Esophagus (tissue), 2 donors: ENCODE measurements around the gene OSBPL9. TPM values are rescaled to one million over a fixed set of nuclear protein-coding genes. Genes with fewer than 3 reads are reported as not detected.

Experiments
- H3K27ac ChIP-seq, 2 donors: one replicate each; pipeline ENCODE4 v1.5.1; 2013; ENCODE audit warnings: low read depth in 2 of 2, mild to moderate bottlenecking in 2 of 2, inconsistent platforms in 1 of 2, low read length in 1 of 2, moderate library complexity in 1 of 2
- H3K27me3 ChIP-seq, 2 donors: one replicate each; pipeline ENCODE4 v1.6.1; 2013; ENCODE audit warnings: low read length in 2 of 2, control low read depth in 1 of 2, mild to moderate bottlenecking in 1 of 2; ENCODE audit not compliant: insufficient read depth in 2 of 2, control insufficient read depth in 1 of 2
- H3K36me3 ChIP-seq, 2 donors: one replicate each; pipeline ENCODE4 v1.6.1; 2013; ENCODE audit warnings: low read length in 1 of 2; ENCODE audit not compliant: control insufficient read depth in 2 of 2, insufficient read depth in 2 of 2
- H3K4me1 ChIP-seq, 2 donors: one replicate each; pipeline ENCODE4 v1.6.1; 2013; ENCODE audit warnings: low read length in 1 of 2; ENCODE audit not compliant: control insufficient read depth in 2 of 2, insufficient read depth in 2 of 2
- H3K4me3 ChIP-seq, 2 donors: one replicate each; pipeline ENCODE4 v1.5.1; 2013; ENCODE audit warnings: low read length in 2 of 2, mild to moderate bottlenecking in 2 of 2, low read depth in 1 of 2, moderate library complexity in 1 of 2
- H3K9me3 ChIP-seq, 2 donors: one replicate each; pipeline ENCODE4 v1.6.1; 2013; ENCODE audit warnings: mild to moderate bottlenecking in 2 of 2, low read depth in 1 of 2, low read length in 1 of 2, moderate library complexity in 1 of 2; ENCODE audit not compliant: control insufficient read depth in 2 of 2, insufficient read depth in 1 of 2
- WGBS, 2 donors: extraction: QIAGEN DNeasy Blood & Tissue Kit; methylation state at CpG; one replicate each; pipeline ENCODE4 v1.1.7; 2013; 5-methylcytosine and 5-hydroxymethylcytosine counted together
- polyA plus RNA-seq, 2 donors: library from polyadenylated mRNA; stranded (reverse); fragments of 200-250 nt; gene quantifications; one replicate each; pipeline ENCODE4 v1.2.3, GENCODE V29; 2013
- donor health status: healthy with polysubstance abuse.
- donor health status: Bipolar disorder and iron deficiency.

Gene OSBPL9
- polyA plus RNA-seq, 2 donors: 17.5 to 26.0 TPM

DNA sequence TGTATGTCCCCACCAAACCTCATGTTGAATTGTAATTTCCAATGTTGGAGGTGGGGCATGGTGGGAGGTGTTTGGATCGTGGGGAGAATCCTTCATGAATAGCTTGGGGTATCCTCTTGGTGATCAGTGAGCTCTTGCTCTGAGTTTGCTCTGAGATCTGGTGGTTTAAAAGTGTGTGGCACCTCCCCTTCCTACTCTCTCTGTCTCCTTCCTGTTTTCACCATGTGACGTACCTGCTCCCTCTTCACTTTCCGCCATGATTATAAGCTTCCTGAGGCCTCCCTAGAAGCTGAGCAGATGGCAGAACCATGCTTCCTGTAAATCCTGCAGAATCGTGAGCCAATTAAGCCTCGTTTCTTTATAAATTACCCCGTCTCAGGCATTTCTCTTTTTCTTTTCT, 40.0 kb upstream of the OSBPL9 start:
- Histone ChIP-seq H3K9me3 (no peaks in the 10 kb centered on the region), H3K4me3 (no peak overlapping the region), H3K27ac (no peak overlapping the region), H3K4me1 (no peaks in the 10 kb centered on the region), H3K27me3 (no peaks in the 10 kb centered on the region), H3K36me3 (no peaks in the 10 kb centered on the region)
- WGBS, 2 donors: 91 to 95% methylated on average over 6 of the region's 6 CpGs

DNA sequence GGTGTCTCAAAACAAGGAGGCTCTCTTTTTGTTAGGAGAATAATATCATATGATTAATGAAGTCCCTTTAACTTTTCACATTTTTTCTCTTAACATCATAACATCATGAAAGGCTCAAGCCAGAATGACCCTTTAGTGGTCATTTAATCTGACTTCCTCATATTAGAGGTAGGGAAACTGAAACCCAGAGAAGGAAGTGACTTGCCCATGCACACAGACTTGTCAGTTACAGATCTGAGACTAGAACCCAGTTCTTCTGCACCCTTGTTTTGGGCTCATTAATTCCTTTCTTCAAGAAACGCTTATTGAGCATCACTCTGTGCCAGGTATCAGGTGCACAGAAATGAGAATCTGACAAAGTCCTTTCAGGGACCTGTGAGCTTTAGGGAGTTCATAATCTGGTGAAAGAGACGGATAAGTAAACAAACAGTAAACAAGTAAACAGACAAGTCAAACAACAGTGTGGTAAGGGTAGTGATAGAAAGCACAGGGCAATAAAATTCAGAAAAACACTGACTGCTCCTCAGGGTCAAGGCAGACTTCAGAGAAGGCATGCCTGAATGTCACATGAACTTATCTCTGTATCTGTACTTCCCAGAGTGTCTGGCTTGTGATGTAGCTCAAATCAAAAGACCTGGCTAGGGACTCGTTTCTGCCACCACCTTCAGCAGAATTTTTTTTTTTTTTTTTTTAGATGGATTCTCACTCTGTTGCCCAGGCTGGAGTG, 38.3 kb upstream of the OSBPL9 start:
- no peaks in the 10 kb centered on the region for H3K27me3 ChIP-seq
- no peaks in the 10 kb centered on the region for H3K36me3 ChIP-seq
- WGBS, 2 donors: 66 to 73% methylated on average over 3 of the region's 3 CpGs
- H3K9me3 ChIP-seq: no peaks in the 10 kb centered on the region
- no peak overlapping the region for H3K27ac ChIP-seq
- no peak overlapping the region for H3K4me3 ChIP-seq
- no peaks in the 10 kb centered on the region for H3K4me1 ChIP-seq

DNA sequence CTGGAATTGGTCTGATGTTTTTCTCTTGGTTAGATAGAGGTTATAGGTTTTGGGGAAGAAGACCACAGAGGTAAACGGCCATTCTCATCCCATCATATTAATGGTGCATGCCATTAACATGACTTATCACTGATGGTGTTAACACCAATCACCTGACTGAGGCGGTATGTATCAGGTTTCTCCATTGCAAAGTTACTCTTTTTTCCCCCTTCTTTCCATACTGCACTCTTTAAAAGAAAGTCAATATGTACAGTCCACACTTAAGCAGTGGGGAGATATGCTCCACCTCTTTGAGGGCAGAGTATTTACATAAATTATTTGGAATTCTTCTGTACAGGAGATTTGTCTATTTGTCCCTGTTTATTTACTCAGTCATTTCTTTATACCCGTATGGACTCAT, 35.7 kb upstream of the OSBPL9 start:
- H3K27ac ChIP-seq: no peak overlapping the region
- H3K4me3 ChIP-seq: no peak overlapping the region
- H3K9me3 ChIP-seq: no peaks in the 10 kb centered on the region
- WGBS, 2 donors: 68 to 76% methylated on average over 3 of the region's 3 CpGs
- no peaks in the 10 kb centered on the region for H3K4me1 ChIP-seq
- H3K36me3 ChIP-seq: no peaks in the 10 kb centered on the region
- no peaks in the 10 kb centered on the region for H3K27me3 ChIP-seq

DNA sequence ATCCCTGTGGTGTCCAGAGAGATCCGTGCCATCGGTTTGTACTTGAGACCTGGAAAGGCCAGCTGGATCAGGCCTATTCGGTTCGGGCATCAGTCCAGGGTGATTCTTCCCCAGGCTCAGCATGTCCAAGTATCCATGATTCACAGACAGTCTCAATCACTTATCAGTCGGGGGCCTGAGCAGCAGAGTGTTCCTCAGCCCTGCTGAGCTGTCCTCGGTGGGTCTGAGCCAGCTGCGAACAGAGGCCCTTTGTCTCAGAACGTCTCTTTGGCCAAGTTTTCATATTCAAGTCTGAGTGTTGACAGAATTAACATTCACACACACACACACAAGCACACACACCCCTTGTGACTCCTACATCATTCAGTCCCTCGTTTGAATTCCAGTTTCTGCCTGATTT, 33.4 kb upstream of the OSBPL9 start:
- Histone ChIP-seq H3K27ac (no peak overlapping the region), H3K27me3 (no peaks in the 10 kb centered on the region), H3K4me1 (no peaks in the 10 kb centered on the region), H3K4me3 (no peak overlapping the region), H3K36me3 (no peaks in the 10 kb centered on the region), H3K9me3 (no peaks in the 10 kb centered on the region)
- 58 to 62% methylated on average over 9 of the region's 9 CpGs for WGBS, 2 donors

DNA sequence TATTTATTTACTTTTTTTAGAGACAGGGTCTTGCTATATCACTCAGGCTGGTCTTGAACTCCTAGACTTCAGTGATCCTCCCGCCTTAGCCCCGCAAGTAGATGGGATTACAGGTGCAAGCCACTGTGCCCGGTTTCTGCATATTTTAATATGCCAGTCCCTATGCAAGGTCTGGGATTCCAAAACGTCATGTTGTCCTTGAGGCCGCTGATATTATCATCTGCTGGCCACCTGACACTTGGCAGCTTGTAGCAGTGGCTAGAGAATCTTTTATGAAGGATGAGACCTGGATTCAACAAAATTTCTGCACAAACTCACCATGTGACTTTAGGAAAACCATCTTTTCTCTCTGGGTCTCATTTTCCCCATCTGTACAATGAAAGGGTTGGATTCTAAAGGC, 32.9 kb upstream of the OSBPL9 start:
- no peaks in the 10 kb centered on the region for H3K9me3 ChIP-seq
- no peak overlapping the region for H3K27ac ChIP-seq
- H3K27me3 ChIP-seq: no peaks in the 10 kb centered on the region
- H3K36me3 ChIP-seq: no peaks in the 10 kb centered on the region
- no peaks in the 10 kb centered on the region for H3K4me1 ChIP-seq
- H3K4me3 ChIP-seq: no peak overlapping the region
- 91 to 93% methylated on average over 5 of the region's 5 CpGs for WGBS, 2 donors

DNA sequence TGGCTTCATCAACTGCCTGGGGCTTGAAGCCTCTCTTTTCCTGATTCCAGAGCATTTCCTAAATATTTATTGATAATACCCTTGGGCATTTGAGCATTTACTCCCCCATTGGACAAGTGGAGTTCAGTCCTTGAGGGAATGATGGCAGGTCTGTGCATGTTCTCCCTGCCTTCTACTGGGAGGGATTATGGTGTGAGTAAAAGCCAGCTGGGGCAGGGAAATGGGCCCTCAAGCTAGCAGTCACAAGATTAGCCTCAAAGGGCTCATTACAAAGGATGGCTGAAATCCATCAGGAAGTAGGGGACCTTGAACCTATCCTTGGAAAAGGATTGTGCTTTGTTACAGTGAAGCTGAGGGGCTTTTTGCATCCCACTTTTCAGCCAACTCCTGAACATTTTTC, 24.2 kb upstream of the OSBPL9 start:
- no peaks in the 10 kb centered on the region for H3K4me1 ChIP-seq
- H3K27me3 ChIP-seq: no peaks in the 10 kb centered on the region
- no peaks in the 10 kb centered on the region for H3K9me3 ChIP-seq
- no peaks in the 10 kb centered on the region for H3K36me3 ChIP-seq
- H3K27ac ChIP-seq: no peak overlapping the region
- no peak overlapping the region for H3K4me3 ChIP-seq

DNA sequence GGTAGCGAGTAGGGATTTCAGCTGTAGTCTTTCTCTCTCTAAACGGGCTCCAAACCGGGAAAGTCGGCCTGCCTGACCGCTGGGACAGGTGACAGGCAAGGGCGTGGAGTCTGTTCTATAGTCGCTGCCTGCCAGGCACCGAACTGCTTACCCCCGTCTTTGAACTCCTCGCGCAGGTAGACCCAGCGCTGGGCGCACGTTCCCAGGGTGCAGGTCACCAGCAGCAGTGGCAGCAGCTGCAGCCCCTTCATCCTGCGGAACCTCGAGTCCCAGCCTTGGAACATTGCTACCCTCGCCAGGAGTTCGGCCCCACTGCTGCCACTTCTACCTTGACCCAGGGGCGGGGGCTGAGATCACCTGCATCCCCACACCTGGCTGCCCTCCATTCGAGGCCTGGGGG, 22.2 kb upstream of the OSBPL9 start:
- 89 to 90% methylated on average over 20 of the region's 20 CpGs for WGBS, 2 donors
- H3K4me3 ChIP-seq: no peak overlapping the region
- no peaks in the 10 kb centered on the region for H3K27me3 ChIP-seq
- H3K4me1 ChIP-seq: no peaks in the 10 kb centered on the region
- no peak overlapping the region for H3K27ac ChIP-seq
- no peaks in the 10 kb centered on the region for H3K36me3 ChIP-seq
- no peaks in the 10 kb centered on the region for H3K9me3 ChIP-seq

DNA sequence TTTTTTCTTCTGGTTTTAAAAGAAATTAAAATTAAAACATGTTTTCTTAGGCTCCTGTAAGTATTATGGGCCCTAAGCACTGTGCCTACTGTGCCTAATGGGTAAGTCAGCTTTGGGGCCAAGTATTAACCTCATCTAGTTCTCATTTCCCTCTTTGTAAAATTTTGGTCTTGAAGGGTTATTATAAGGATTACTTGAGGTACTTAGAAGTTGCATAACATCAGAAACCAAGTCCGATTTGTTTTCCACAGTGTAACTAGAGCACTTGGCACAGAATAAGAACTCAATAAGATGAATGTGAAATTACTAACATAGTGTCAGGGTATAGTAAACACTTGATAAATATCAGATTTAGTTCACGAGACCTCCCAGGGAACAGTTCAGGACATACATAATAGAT, 16.4 kb upstream of the OSBPL9 start:
- Histone ChIP-seq H3K9me3 (no peaks in the 10 kb centered on the region), H3K4me3 (no peak overlapping the region), H3K36me3 (no peaks in the 10 kb centered on the region), H3K27ac (no peak overlapping the region), H3K27me3 (no peaks in the 10 kb centered on the region), H3K4me1 (no peaks in the 10 kb centered on the region)
- WGBS, 2 donors: 63 to 64% methylated on average over 2 of the region's 2 CpGs

DNA sequence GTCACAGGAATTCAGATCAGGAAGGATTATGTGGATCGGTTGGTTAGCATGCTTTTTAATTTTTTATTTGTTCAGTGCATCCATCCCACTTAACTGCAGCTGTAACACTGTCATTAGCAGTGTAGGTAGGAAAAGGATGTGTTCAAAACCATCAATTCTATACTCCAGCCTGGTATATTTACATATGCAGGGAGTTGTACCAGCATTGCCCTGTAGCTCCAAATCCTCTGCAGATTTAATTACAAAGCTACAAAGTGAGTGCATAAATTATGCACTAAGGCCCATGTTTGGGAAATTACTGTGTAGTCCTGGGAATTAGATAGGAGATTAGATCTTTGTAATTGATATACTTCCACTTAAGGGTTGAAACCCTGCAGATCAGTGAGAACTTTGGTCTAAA, 15.9 kb upstream of the OSBPL9 start:
- Histone ChIP-seq H3K4me3 (no peak overlapping the region), H3K4me1 (no peaks in the 10 kb centered on the region), H3K27me3 (no peaks in the 10 kb centered on the region), H3K27ac (no peak overlapping the region), H3K9me3 (no peaks in the 10 kb centered on the region), H3K36me3 (no peaks in the 10 kb centered on the region)
- 49 to 60% methylated on average over 1 of the region's 1 CpG for WGBS, 2 donors

DNA sequence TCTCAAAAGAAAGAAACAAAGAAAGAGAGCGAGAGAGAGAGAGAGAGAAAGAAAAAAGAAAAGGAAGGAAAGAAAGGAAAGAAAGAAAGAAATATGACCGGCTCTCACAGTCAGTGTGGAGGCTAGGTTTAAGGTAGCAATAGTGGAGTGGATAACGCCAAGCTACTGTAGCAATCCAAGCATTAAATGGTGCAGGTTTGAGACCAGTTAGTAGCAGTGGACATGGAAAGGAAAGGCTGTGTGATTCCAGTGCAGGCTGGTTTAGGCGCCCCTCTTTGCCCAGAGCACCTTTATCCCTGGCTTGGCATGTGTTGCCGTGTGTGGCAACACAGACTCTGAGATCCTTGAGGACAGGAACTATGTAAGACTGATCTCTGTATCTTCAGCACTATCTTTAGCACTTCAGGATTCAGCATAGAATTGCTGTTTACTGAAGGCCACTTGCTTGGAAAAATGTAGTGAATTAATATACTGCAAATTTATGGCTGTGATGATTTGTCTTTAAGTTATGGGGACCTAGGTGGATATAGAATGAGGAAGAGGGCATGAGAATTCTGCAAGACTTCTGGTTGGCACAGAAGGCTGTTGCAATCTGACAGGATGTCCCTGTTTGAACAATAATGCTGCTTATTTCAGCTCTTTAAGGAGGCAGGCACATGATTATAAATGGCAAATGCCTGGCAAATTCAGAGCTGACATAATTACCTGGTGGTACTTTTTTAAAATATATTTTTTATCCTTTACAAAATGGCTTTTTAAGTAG, 10.8 kb upstream of the OSBPL9 start:
- Histone ChIP-seq H3K4me3 (no peak overlapping the region), H3K4me1 (no peaks in the 10 kb centered on the region), H3K27ac (no peak overlapping the region)

More for the DNA sequence above, 10.8 kb upstream of the OSBPL9 start:
- 79 to 84% methylated on average over 5 of the region's 5 CpGs for WGBS, 2 donors
- no peaks in the 10 kb centered on the region for H3K27me3 ChIP-seq
- no peaks in the 10 kb centered on the region for H3K9me3 ChIP-seq
- no peaks in the 10 kb centered on the region for H3K36me3 ChIP-seq
